MCF 10A (cell line): ENCODE data around the gene PTBP2. TPM values are rescaled to one million over a fixed set of nuclear protein-coding genes. Genes with fewer than 3 reads are reported as not detected.

Experiments used
- BruUV-seq: library from RNA; stranded (reverse); fragments of 400-500 nt; replicated peaks from 2 replicates; lab custom pipeline; 2021; lab: Mats Ljungman, UMichigan
- CTCF ChIA-PET: fragments of 300-600 bp; sonication (Branson Sonifier 250); formaldehyde crosslinking; extraction: SDS; loops from one replicate; lab custom pipeline; 2021; ENCODE audit warnings: antibody characterized with exemption, inconsistent platforms; lab: Yijun Ruan, JAX
- POLR2A ChIA-PET: fragments of 300-600, 350-650 bp; sonication (Branson Sonifier 250); formaldehyde crosslinking; extraction: SDS; loops from one replicate; lab custom pipeline; 2020; ENCODE audit warnings: antibody characterized with exemption, inconsistent platforms; lab: Yijun Ruan, JAX
- DNase-seq: peaks from one replicate; pipeline ENCODE4 v3.0.0-alpha.2; 2018; ENCODE audit not compliant: unreplicated experiment
- H3K27ac Mint-ChIP-seq: one replicate; pipeline ENCODE4 v1.8.0; 2022; ENCODE audit warnings: mild to moderate bottlenecking, low read depth, mixed read lengths; ENCODE audit not compliant: unreplicated experiment
- H3K27me3 Mint-ChIP-seq: one replicate; pipeline ENCODE4 v1.8.0; 2022; ENCODE audit warnings: mixed read lengths; ENCODE audit not compliant: insufficient read depth, unreplicated experiment
- H3K36me3 Mint-ChIP-seq: one replicate; pipeline ENCODE4 v1.8.0; 2022; ENCODE audit warnings: mild to moderate bottlenecking, moderate library complexity, mixed read lengths; ENCODE audit not compliant: insufficient read depth, unreplicated experiment
- H3K4me1 Mint-ChIP-seq: one replicate; pipeline ENCODE4 v1.8.0; 2022; ENCODE audit warnings: mixed read lengths; ENCODE audit not compliant: insufficient read depth, unreplicated experiment
- H3K4me3 Mint-ChIP-seq: one replicate; pipeline ENCODE4 v1.8.0; 2022; ENCODE audit warnings: mild to moderate bottlenecking, moderate library complexity, mixed read lengths; ENCODE audit not compliant: unreplicated experiment
- H3K9me3 Mint-ChIP-seq: one replicate; pipeline ENCODE4 v1.8.0; 2022; ENCODE audit warnings: mixed read lengths; ENCODE audit not compliant: unreplicated experiment
- CTCF ChIP-seq: fragments of 200-600 bp; IDR thresholded peaks from one replicate; pipeline ENCODE4 v1.8.0; 2022; ENCODE audit warnings: antibody characterized with exemption, mild to moderate bottlenecking; ENCODE audit not compliant: unreplicated experiment
- intact Hi-C: fragments of 100-400 bp; cut with micrococcal nuclease; formaldehyde crosslinking; loops from 2 replicates; pipeline ENCODE4 v1.14.1; 2022
- total RNA-seq: library from RNA; stranded (reverse); gene quantifications from 2 replicates; pipeline ENCODE4 v1.2.3, GENCODE V29; 2022

The PTBP2 gene
- total RNA-seq, 1 experiment from 2014 or later, result 17.3 TPM

DNA sequence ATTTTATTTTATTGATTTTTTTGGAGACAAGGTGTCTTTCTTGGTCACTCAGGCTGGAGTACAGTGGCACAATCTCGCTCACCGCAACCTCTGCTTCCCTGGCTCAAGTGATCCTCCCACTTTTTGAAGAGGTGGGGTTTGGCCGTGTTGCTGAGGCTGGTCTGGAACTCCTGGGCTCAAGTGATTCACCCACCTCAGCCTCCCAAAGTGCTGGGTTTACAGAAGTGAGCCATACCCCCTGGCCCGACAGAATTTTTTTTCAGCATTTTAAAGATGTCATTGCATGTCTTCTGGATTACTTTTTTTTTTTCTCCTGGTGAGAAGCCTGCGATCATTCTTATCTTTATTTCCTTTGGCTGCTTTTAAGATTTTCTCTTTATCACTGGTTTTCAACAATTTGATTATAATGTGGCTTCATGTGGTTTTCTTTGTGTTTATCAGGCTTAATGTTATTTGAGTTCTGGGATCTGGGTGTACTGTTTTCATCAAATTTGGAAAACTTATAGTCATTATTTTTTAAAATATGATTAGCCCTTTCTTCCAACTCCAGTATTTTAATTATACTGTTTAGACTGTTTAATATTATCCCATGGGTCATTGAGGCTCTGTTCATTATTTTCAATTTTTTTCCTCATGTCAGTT lies 23.1 kb upstream of the PTBP2 start:
- H3K27ac Mint-ChIP-seq, result no peak overlapping the region
- H3K4me3 Mint-ChIP-seq, result no peak overlapping the region
- intact Hi-C loops, result no loop called here
- no peak for TF ChIP-seq CTCF
- no TSS peak for BruUV-seq
- ChIA-PET POLR2A (no interaction called here), CTCF (interaction anchor here (0.6 to 0.7 kb wide), 2 partner anchors 394 to 713 kb away, joined by 3 read pairs; no protein-coding TSS in a partner anchor)
- DNase-seq, result peak; percentile 18
- H3K9me3 Mint-ChIP-seq, result peaks cover 7% of the 10 kb centered on the region
- no peaks in the 10 kb centered on the region for H3K27me3 Mint-ChIP-seq
- no peaks in the 10 kb centered on the region for H3K36me3 Mint-ChIP-seq
- H3K4me1 Mint-ChIP-seq, result no peaks in the 10 kb centered on the region

GRCh38 chr1:96703186-96703585 lies 18.4 kb upstream of the PTBP2 start:
- H3K27ac Mint-ChIP-seq, result no peak overlapping the region
- H3K4me1 Mint-ChIP-seq, result no peaks in the 10 kb centered on the region
- ChIA-PET CTCF (no interaction called here), POLR2A (interaction anchor here (1.1 kb wide), 1 partner anchor 18 kb away, joined by 3 read pairs; the partner anchor contains the start of gene PTBP2)
- BruUV-seq, result no TSS peak
- H3K27me3 Mint-ChIP-seq, result no peaks in the 10 kb centered on the region
- H3K36me3 Mint-ChIP-seq, result no peaks in the 10 kb centered on the region
- no peak overlapping the region for H3K4me3 Mint-ChIP-seq
- peaks cover 7% of the 10 kb centered on the region for H3K9me3 Mint-ChIP-seq
- DNase-seq, result peak; percentile 25
- intact Hi-C loops, result no loop called here
- no peak for TF ChIP-seq CTCF

DNA sequence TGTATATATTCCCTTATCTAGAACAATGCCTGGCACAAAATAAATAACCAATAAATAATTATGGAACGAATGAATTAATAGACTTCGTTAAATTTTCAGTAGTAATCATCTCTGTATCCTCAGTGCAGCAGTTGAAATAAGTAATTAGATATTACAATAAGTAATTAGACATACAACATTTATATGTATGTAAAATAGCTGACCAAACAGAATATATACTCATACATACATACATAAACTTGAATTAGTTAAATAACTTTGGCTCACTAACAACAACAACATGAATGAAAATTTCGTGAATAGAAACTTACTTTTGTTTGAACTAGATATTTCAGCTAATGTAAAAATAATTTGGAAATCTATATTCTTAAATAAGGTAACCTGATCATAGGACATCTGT lies 14.6 kb upstream of the PTBP2 start:
- H3K4me3 Mint-ChIP-seq, result no peak overlapping the region
- H3K27ac Mint-ChIP-seq, result no peak overlapping the region
- H3K36me3 Mint-ChIP-seq, result no peaks in the 10 kb centered on the region
- H3K4me1 Mint-ChIP-seq, result peaks cover 12% of the 10 kb centered on the region
- no peak for DNase-seq
- no peaks in the 10 kb centered on the region for H3K9me3 Mint-ChIP-seq
- BruUV-seq, result no TSS peak
- intact Hi-C loops, result no loop called here
- no peak for TF ChIP-seq CTCF
- H3K27me3 Mint-ChIP-seq, result no peaks in the 10 kb centered on the region
- ChIA-PET CTCF (interaction anchor here (0.7 kb wide), 2 partner anchors 12 to 240 kb away, joined by 3 read pairs; no protein-coding TSS in a partner anchor), POLR2A (interaction anchor here (0.9 kb wide), 1 partner anchor 18 kb away, joined by 3 read pairs; no protein-coding TSS in a partner anchor)

DNA sequence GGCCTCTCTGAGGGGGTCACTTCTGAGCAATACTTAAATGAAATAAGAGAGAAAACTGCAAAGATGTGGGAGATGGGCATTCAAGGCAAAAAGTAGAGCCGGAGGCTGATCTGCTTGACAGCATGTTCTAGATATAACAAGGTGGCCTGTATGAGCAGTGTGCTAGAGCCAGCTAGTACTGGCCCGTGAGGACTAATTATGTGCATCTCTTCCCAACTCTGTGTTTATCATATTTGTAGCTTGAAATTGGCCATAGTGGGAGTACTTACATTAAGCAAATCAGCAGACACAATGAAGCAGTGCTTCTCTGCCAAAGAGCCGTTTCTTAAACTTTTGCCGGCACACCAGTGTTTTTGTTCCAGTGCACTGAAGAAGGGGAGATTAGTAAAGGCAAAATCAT lies 13.1 kb upstream of the PTBP2 start:
- intact Hi-C loops, result no loop called here
- POLR2A ChIA-PET, result no interaction called here
- Mint-ChIP-seq H3K4me3 (no peak overlapping the region), H3K27me3 (no peaks in the 10 kb centered on the region), H3K4me1 (peaks cover 12% of the 10 kb centered on the region), H3K9me3 (no peaks in the 10 kb centered on the region), H3K27ac (no peak overlapping the region), H3K36me3 (no peaks in the 10 kb centered on the region)
- CTCF ChIA-PET, result interaction anchor here (0.6 kb wide), 1 partner anchor 382 kb away, joined by 3 read pairs; no protein-coding TSS in a partner anchor
- DNase-seq, result no peak
- TF ChIP-seq CTCF, result no peak
- BruUV-seq, result no TSS peak
